C4-2B (cell line): ENCODE data around the gene SH2D4B.

Experiments
- ZFX ChIP-seq: fragments of 450-650 bp; IDR thresholded peaks from 2 replicates; pipeline ENCODE4 v1.6.1; 2017
- TF ChIP-seq, protein P1 (sequence below): fragments of 450-650 bp; conservative IDR thresholded peaks from 2 replicates; pipeline ENCODE4 v1.5.1; 2017; ENCODE audit warnings: mild to moderate bottlenecking

- TF ChIP-seq, protein P1, sequence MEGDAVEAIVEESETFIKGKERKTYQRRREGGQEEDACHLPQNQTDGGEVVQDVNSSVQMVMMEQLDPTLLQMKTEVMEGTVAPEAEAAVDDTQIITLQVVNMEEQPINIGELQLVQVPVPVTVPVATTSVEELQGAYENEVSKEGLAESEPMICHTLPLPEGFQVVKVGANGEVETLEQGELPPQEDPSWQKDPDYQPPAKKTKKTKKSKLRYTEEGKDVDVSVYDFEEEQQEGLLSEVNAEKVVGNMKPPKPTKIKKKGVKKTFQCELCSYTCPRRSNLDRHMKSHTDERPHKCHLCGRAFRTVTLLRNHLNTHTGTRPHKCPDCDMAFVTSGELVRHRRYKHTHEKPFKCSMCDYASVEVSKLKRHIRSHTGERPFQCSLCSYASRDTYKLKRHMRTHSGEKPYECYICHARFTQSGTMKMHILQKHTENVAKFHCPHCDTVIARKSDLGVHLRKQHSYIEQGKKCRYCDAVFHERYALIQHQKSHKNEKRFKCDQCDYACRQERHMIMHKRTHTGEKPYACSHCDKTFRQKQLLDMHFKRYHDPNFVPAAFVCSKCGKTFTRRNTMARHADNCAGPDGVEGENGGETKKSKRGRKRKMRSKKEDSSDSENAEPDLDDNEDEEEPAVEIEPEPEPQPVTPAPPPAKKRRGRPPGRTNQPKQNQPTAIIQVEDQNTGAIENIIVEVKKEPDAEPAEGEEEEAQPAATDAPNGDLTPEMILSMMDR: no peak
- no peak for TF ChIP-seq ZFX
These were observed 931 bp downstream of the SH2D4B start for GRCh38 chr10:80538481-80539185.
